ENCODE data around the gene MCCD1. TPM values are rescaled to one million over a fixed set of nuclear protein-coding genes. Genes with fewer than 3 reads are reported as not detected.
A peak's percentile ranks its signal among the peaks of the same experiment; 100 is the strongest.

Gene MCCD1
- 3.5 TPM for total RNA-seq
- 325 TPM for polyA plus RNA-seq (ENCODE audit: insufficient read depth, low read depth, low replicate concordance)
- long read RNA-seq, donor 1, transcript MCCD1-201 (2 exons, 955 nt) = major isoform, 11 of 11 reads
- long read RNA-seq, donor 1, partial matches to known transcripts = 0 of 11 reads
- long read RNA-seq, donor 1, other reads (novel, unspliced or antisense) = 0 of 11 reads
- long read RNA-seq, donor 2, transcript MCCD1-201 (2 exons, 955 nt) = major isoform, 25 of 25 reads
- long read RNA-seq, donor 2, partial matches to known transcripts = 0 of 25 reads
- long read RNA-seq, donor 2, other reads (novel, unspliced or antisense) = 0 of 25 reads
- long read RNA-seq, donor 3, transcript MCCD1-201 (2 exons, 955 nt) = major isoform, 33 of 33 reads
- long read RNA-seq, donor 3, partial matches to known transcripts = 0 of 33 reads
- long read RNA-seq, donor 3, other reads (novel, unspliced or antisense) = 0 of 33 reads
- long read RNA-seq, donor 4, transcript MCCD1-201 (2 exons, 955 nt) = major isoform, 12 of 12 reads
- long read RNA-seq, donor 4, partial matches to known transcripts = 0 of 12 reads
- long read RNA-seq, donor 4, other reads (novel, unspliced or antisense) = 0 of 12 reads
- long read RNA-seq, donor 5, partial matches to known transcripts = 0 of 2 reads
- long read RNA-seq, donor 5, other reads (novel, unspliced or antisense) = 0 of 2 reads
- long read RNA-seq, donor 6, transcript MCCD1-201 (2 exons, 955 nt) = major isoform, 50 of 83 reads
- long read RNA-seq, donor 6, partial matches to known transcripts = 33 of 83 reads
- long read RNA-seq, donor 6, other reads (novel, unspliced or antisense) = 0 of 83 reads
- long read RNA-seq, donor 7, partial matches to known transcripts = 0 of 1 reads
- long read RNA-seq, donor 7, other reads (novel, unspliced or antisense) = 1 of 1 reads
- long read RNA-seq, donor 8, transcript MCCD1-201 (2 exons, 955 nt) = major isoform, 10 of 10 reads
- long read RNA-seq, donor 8, partial matches to known transcripts = 0 of 10 reads
- long read RNA-seq, donor 8, other reads (novel, unspliced or antisense) = 0 of 10 reads
- long read RNA-seq, donor 9, transcript MCCD1-201 (2 exons, 955 nt) = major isoform, 13 of 184 reads
- long read RNA-seq, donor 9, partial matches to known transcripts = 143 of 184 reads
- long read RNA-seq, donor 9, other reads (novel, unspliced or antisense) = 28 of 184 reads
- long read RNA-seq, donor 10, transcript MCCD1-201 (2 exons, 955 nt) = major isoform, 19 of 665 reads
- long read RNA-seq, donor 10, partial matches to known transcripts = 500 of 665 reads
- long read RNA-seq, donor 10, other reads (novel, unspliced or antisense) = 146 of 665 reads

- Histone ChIP-seq H3K9ac (ENCODE audit: low read length in 3 of 3) (peak within 1 kb of the TSS in 1 of 3 donors; percentile 65), H3K27me3 (ENCODE audit: control insufficient read depth, insufficient read depth, low read length) (no peaks in the 10 kb centered on the region), H3K4me3 (ENCODE audit: low read length in 3 of 3) (peak within 1 kb of the TSS in 2 of 3 donors; percentile 39), H3K36me3 (ENCODE audit: control insufficient read depth in 2 of 3, insufficient read depth in 3 of 3, low read length in 3 of 3) (peaks cover 9 to 30% (median 16%) of the 10 kb centered on the region in 3 donors), H3K4me1 (ENCODE audit: control insufficient read depth in 2 of 3, insufficient read depth in 2 of 3, low read depth in 1 of 3, low read length in 3 of 3) (peaks cover 0 to 7% (median 0%) of the 10 kb centered on the region in 3 donors), H3K9me3 (ENCODE audit: control insufficient read depth in 2 of 3, insufficient read depth in 1 of 3, low read length in 3 of 3) (no peaks in the 10 kb centered on the region), H3K27ac (ENCODE audit: low read depth in 2 of 2, low read length in 2 of 2) (peak within 1 kb of the TSS; percentile 40 to 74)
- intact Hi-C loops (cut with DNase I) = no loop called here
- TF ChIP-seq CTCF (IDR thresholded peaks at IDR 0.05; ENCODE audit: borderline replicate concordance, extremely low read depth, insufficient read depth) = no peak
- FAIRE-seq (no peak), DNase-seq (peak; percentile 19 to 87 (median 33))
These were observed at the start of gene MCCD1 for GRCh38 chr6:31528821-31529328. TSS of gene MCCD1 (plus strand) at chr6:31528962. CDS start at chr6:31529015, 53 bp downstream.

DNA sequence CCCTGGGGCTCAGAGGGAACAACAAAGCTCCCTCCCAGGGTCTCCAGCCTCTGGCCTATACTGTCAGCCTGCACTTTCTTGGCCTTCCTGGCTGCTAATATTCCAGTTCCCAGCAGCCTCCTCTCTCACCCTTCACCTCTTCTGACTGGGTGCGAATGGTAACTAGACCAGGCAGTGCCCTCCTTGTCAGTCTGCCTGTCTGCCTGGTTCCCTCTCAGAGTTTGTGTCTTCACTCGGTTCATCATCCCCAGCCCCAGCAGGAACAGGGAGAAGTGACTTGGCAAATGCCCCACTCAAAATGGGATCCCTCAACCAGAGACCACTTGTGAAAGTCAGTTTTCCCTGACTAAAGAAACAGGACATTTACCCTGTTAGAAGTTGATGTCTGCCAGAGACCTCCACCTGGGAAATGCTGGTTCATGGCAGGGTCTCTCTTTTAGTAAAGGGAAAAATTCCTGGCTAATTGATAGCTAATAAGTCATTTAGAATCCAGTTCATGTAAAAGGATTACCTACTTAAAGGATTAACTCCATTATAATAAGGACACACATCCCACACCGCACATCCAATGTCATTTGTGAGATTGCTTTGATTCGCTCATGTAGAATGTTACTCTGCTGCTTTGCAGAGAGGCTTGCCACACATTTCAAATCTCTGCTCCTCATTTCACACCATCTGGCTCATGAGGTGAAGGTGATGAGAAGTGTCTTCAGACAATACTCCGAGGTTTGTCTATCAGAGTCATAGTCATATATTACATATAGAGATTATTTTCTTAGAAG lies 49.4 kb upstream of the MCCD1 start:
- FAIRE-seq (no peak), DNase-seq (no peak)
- intact Hi-C loops (cut with DNase I) = no loop called here

More for the DNA sequence above, 49.4 kb upstream of the MCCD1 start:
- H3K9ac ChIP-seq (ENCODE audit: low read length in 3 of 3) = no peak overlapping the region
- H3K4me3 ChIP-seq (ENCODE audit: low read length in 3 of 3) = no peak overlapping the region
- no peak overlapping the region for H3K27ac ChIP-seq (ENCODE audit: low read depth in 2 of 2, low read length in 2 of 2)
- H3K9me3 ChIP-seq (ENCODE audit: control insufficient read depth in 2 of 3, insufficient read depth in 1 of 3, low read length in 3 of 3) = no peaks in the 10 kb centered on the region
- no peaks in the 10 kb centered on the region for H3K36me3 ChIP-seq (ENCODE audit: control insufficient read depth in 2 of 3, insufficient read depth in 3 of 3, low read length in 3 of 3)
- no peaks in the 10 kb centered on the region for H3K27me3 ChIP-seq (ENCODE audit: control insufficient read depth, insufficient read depth, low read length)
- H3K4me1 ChIP-seq (ENCODE audit: control insufficient read depth in 2 of 3, insufficient read depth in 2 of 3, low read depth in 1 of 3, low read length in 3 of 3) = peaks cover 0 to 3% (median 0%) of the 10 kb centered on the region in 3 donors
- TF ChIP-seq CTCF (IDR thresholded peaks at IDR 0.05; ENCODE audit: borderline replicate concordance, extremely low read depth, insufficient read depth) = no peak
